ENCODE results near the gene SLC5A3. TPM values are rescaled to one million over a fixed set of nuclear protein-coding genes. Genes with fewer than 3 reads are reported as not detected.

SLC5A3 gene
- total RNA-seq, 6 donors from 2014 or later: 12.1 to 40.8 (median 13.7) TPM

DNA sequence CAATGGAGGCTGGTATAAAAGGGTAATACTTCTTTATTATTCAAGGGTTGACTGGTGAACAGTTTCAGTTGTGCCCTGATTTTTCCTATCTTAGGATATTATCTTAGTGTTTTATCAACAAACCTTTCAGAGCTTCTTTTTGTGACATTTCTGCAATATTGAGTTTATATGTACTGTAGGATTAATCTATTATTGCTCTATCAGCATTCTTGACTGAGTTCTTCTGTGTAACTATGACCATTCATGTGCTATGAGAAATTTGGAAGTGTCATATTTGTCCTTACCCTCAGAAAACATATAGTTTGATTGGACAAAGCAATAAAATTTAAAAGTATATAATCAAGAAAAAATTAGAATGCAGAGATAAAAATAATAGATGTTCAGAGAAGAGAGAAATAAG, 25.5 kb upstream of the SLC5A3 start:
- DNase-seq (no peak), ATAC-seq (ENCODE audit: low FRiP score in 2 of 2) (no peak)
- Histone ChIP-seq H3K4me1 (no peaks in the 10 kb centered on the region), H3K27me3 (no peaks in the 10 kb centered on the region), H3K36me3 (no peaks in the 10 kb centered on the region), H3K27ac (no peak overlapping the region), H3K9me3 (no peaks in the 10 kb centered on the region), H3K4me3 (no peak overlapping the region)
- TF ChIP-seq, protein P1, sequence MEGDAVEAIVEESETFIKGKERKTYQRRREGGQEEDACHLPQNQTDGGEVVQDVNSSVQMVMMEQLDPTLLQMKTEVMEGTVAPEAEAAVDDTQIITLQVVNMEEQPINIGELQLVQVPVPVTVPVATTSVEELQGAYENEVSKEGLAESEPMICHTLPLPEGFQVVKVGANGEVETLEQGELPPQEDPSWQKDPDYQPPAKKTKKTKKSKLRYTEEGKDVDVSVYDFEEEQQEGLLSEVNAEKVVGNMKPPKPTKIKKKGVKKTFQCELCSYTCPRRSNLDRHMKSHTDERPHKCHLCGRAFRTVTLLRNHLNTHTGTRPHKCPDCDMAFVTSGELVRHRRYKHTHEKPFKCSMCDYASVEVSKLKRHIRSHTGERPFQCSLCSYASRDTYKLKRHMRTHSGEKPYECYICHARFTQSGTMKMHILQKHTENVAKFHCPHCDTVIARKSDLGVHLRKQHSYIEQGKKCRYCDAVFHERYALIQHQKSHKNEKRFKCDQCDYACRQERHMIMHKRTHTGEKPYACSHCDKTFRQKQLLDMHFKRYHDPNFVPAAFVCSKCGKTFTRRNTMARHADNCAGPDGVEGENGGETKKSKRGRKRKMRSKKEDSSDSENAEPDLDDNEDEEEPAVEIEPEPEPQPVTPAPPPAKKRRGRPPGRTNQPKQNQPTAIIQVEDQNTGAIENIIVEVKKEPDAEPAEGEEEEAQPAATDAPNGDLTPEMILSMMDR (IDR thresholded peaks at IDR 0.05): no peak

DNA sequence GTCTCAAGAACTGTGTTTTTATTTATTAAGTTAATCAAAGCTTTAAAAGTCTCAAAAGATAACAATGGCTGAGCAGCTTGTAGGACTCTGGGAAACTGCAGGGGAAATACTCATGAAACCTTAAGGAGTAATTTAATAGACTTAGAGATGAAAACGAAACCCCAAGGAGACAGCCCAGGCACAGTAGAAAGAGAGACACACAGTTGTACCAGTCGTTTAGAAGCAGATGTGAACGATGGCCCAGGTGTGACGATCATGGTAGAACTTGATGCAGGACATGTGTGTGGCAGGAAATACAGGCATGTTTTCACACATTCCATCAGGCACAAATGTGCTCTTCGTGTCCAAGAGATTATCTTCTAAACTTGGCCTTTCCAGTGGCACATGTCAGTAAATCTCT, 21.2 kb upstream of the SLC5A3 start:
- Histone ChIP-seq H3K27me3 (no peaks in the 10 kb centered on the region), H3K9me3 (no peaks in the 10 kb centered on the region), H3K27ac (no peak overlapping the region), H3K4me1 (no peaks in the 10 kb centered on the region), H3K4me3 (no peak overlapping the region), H3K36me3 (no peaks in the 10 kb centered on the region)
- TF ChIP-seq, protein P1 (IDR thresholded peaks at IDR 0.05): no peak
- TF ChIP-seq EP300 (IDR thresholded peaks at IDR 0.05): no peak
- TF ChIP-seq POLR2A (IDR thresholded peaks at IDR 0.05): no peak
- no peak for TF ChIP-seq POLR2AphosphoS5 (IDR thresholded peaks at IDR 0.05)
- WGBS, 2 donors: 88 to 90% methylated on average over 5 of the region's 5 CpGs
- ATAC-seq (ENCODE audit: low FRiP score in 2 of 2) (no peak), DNase-seq (no peak)

DNA sequence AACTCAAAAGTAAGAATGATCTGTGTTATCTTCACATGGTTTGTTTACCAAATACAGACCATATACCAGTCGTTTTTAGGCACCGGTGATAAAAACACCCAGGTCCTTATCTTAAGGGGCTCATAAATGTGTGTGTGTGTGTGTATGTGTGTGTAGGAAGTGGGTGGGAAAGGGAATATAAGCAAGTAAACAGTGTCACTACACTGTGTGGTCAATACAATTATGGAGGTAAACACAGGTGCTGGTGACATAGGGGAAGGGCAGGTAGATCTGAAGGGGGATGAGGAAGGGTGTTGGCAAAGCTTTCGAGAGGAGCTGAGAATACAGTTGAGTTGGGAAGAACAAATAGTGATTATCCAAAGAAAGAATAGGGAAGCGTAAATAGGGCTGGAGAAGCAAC, 19.1 kb upstream of the SLC5A3 start:
- ATAC-seq (ENCODE audit: low FRiP score in 2 of 2) (no peak), DNase-seq (no peak)
- WGBS, 2 donors: 77 to 88% methylated on average over 4 of the region's 4 CpGs
- no peaks in the 10 kb centered on the region for H3K4me1 ChIP-seq
- TF ChIP-seq POLR2A (IDR thresholded peaks at IDR 0.05) (no peak), POLR2AphosphoS5 (IDR thresholded peaks at IDR 0.05) (no peak), EP300 (IDR thresholded peaks at IDR 0.05) (no peak)
- TF ChIP-seq, protein P1 (IDR thresholded peaks at IDR 0.05): no peak
- no peak overlapping the region for H3K27ac ChIP-seq
- H3K9me3 ChIP-seq: no peaks in the 10 kb centered on the region
- no peaks in the 10 kb centered on the region for H3K27me3 ChIP-seq
- H3K36me3 ChIP-seq: no peaks in the 10 kb centered on the region
- H3K4me3 ChIP-seq: no peak overlapping the region

DNA sequence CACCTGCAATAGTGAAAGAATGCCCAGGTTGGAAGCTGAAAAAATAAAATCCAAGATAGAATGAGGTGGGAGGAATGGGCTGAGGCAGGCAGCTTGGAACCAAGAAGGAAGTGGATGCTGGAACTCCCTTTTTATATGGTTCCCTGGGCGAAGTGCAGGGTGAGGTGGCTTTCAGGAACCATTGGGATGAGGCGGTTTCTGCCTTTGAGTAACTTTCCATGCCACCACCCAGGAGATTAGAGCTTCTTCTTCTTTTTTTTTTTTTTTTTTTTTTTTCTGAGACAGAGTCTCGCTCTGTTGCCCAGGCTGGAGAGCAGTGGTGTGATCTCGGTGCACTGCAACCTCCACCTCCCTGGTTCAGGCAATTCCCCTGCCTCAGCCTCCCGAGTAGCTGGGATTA, 17.8 kb upstream of the SLC5A3 start:
- ATAC-seq (ENCODE audit: low FRiP score in 2 of 2): peak in 1 of 2 donors; percentile 33
- 86 to 91% methylated on average over 4 to 5 of the region's 5 CpGs for WGBS, 2 donors

DNA sequence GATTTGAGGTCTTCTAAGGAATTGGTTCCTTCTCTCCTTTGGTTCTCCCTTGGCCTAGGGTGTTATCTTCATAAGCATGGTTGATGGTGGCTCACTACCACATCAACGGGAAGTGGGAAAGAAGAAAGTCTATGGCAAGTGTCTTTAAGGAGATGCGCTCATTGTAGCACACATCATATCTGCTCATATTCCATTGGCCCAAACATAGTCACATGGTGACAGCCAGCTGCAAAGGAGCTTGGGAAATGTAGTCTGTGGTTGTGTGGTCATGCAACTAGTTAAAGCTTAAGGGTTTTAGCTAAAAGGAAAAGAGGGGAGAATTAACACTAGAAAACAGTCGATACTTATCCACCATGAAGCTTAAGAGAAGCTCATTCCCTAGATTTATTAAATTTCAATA, 11.4 kb upstream of the SLC5A3 start:
- no peaks in the 10 kb centered on the region for H3K27me3 ChIP-seq
- TF ChIP-seq POLR2AphosphoS5 (IDR thresholded peaks at IDR 0.05): no peak
- no peak for TF ChIP-seq POLR2A (IDR thresholded peaks at IDR 0.05)
- TF ChIP-seq, protein P1 (IDR thresholded peaks at IDR 0.05): no peak
- no peak for TF ChIP-seq EP300 (IDR thresholded peaks at IDR 0.05)
- H3K9me3 ChIP-seq: no peaks in the 10 kb centered on the region
- ATAC-seq (ENCODE audit: low FRiP score in 2 of 2) (no peak), DNase-seq (no peak)
- H3K4me1 ChIP-seq: no peaks in the 10 kb centered on the region
- no peaks in the 10 kb centered on the region for H3K36me3 ChIP-seq
- no peak overlapping the region for H3K27ac ChIP-seq
- no peak overlapping the region for H3K4me3 ChIP-seq
- WGBS, 2 donors: 84 to 92% methylated on average over 3 of the region's 3 CpGs

More for the DNA sequence above, 17.8 kb upstream of the SLC5A3 start:
- TF ChIP-seq POLR2AphosphoS5 (IDR thresholded peaks at IDR 0.05): no peak
- no peak for TF ChIP-seq POLR2A (IDR thresholded peaks at IDR 0.05)
- no peak for TF ChIP-seq EP300 (IDR thresholded peaks at IDR 0.05)
- TF ChIP-seq, protein P1 (IDR thresholded peaks at IDR 0.05): no peak
- H3K27ac ChIP-seq: no peak overlapping the region
- no peaks in the 10 kb centered on the region for H3K9me3 ChIP-seq
- no peaks in the 10 kb centered on the region for H3K4me1 ChIP-seq
- no peak for DNase-seq
- H3K36me3 ChIP-seq: no peaks in the 10 kb centered on the region
- no peak overlapping the region for H3K4me3 ChIP-seq
- H3K27me3 ChIP-seq: no peaks in the 10 kb centered on the region
